Upper lobe of left lung (tissue), 6 donors: ENCODE measurements around the gene TNFRSF21. TPM values are rescaled to one million over a fixed set of nuclear protein-coding genes. Genes with fewer than 3 reads are reported as not detected.

Source experiments
- ATAC-seq, 2 donors: fragments of 200-7000 bp; cut with Tn5 transposase; one replicate each; pipeline ENCODE4 v1.9.1; 2022; ENCODE audit warnings: mild to moderate bottlenecking in 2 of 2, moderate library complexity in 2 of 2; ENCODE audit not compliant: low FRiP score in 2 of 2
- DNase-seq, 2 donors: peaks; one replicate each; pipeline ENCODE4 v3.0.0-alpha.2; 2019 to 2020
- H3K27ac ChIP-seq, 4 donors: fragments of 200-600 bp; sonication (generic); one replicate each; pipeline ENCODE4 v1.5.1; 2016 to 2019
- H3K27me3 ChIP-seq, 4 donors: fragments of 200-600 bp; sonication (generic); one replicate each; pipeline ENCODE4 v1.5.1; 2017 to 2019
- H3K36me3 ChIP-seq, 4 donors: fragments of 200-600 bp; sonication (generic); one replicate each; pipeline ENCODE4 v1.5.1; 2016 to 2019
- H3K4me1 ChIP-seq, 4 donors: fragments of 200-600 bp; sonication (generic); one replicate each; pipeline ENCODE4 v1.5.1; 2018 to 2019
- H3K4me3 ChIP-seq, 4 donors: fragments of 200-600 bp; sonication (generic); one replicate each; pipeline ENCODE4 v1.5.1; 2017 to 2019; ENCODE audit warnings: mild to moderate bottlenecking in 2 of 4, moderate library complexity in 1 of 4
- H3K9me3 ChIP-seq, 4 donors: fragments of 200-600 bp; sonication (generic); one replicate each; pipeline ENCODE4 v1.5.1; 2018 to 2019
- EP300 ChIP-seq, 4 donors: sonication (generic); formaldehyde crosslinking; IDR thresholded peaks; one replicate each; pipeline ENCODE4 v1.5.1; 2017; ENCODE audit warnings: antibody characterized with exemption in 4 of 4, control low read depth in 2 of 4
- POLR2A ChIP-seq, 4 donors: fragments of 450-650 bp; IDR thresholded peaks; one replicate each; pipeline ENCODE4 v1.5.1; 2016 to 2017; ENCODE audit warnings: antibody characterized with exemption in 4 of 4, mild to moderate bottlenecking in 2 of 4
- POLR2AphosphoS5 ChIP-seq, 2 donors: sonication (generic); formaldehyde crosslinking; IDR thresholded peaks; one replicate each; pipeline ENCODE4 v1.5.1; 2017; ENCODE audit warnings: antibody characterized with exemption in 2 of 2
- WGBS, 2 donors: methylation state at CpG; one replicate each; pipeline ENCODE4 v1.1.5; 2017 to 2018; 5-methylcytosine and 5-hydroxymethylcytosine counted together
- total RNA-seq, 6 donors: library from RNA; depleted of rRNA in 4 of 6; stranded (reverse); fragments of >200 nt in 4 of 6; gene quantifications; one replicate each; pipeline versions ENCODE4 v1.1.0 to v1.2.1, GENCODE V29; 2016 to 2021
- TF ChIP-seq, protein P1 (sequence below), 6 experiments: fragments of 450-650 bp in 4 of 6; fragments of 200-600 bp in 2 of 6; sonication (generic) in 2 of 6; IDR thresholded peaks; one replicate each; pipeline ENCODE4 v1.5.1; 2016 to 2019; ENCODE audit warnings: antibody characterized with exemption in 6 of 6
- donor health status: DM: no; HTN: no; CAD: no; lungs with moderate emphysema.
- donor health status: DM: no; HTN: yes; CAD: no; lungs with severe emphysema.

Gene TNFRSF21
- total RNA-seq, 6 donors from 2014 or later = 11.7 to 56.1 (median 20.6) TPM

DNA sequence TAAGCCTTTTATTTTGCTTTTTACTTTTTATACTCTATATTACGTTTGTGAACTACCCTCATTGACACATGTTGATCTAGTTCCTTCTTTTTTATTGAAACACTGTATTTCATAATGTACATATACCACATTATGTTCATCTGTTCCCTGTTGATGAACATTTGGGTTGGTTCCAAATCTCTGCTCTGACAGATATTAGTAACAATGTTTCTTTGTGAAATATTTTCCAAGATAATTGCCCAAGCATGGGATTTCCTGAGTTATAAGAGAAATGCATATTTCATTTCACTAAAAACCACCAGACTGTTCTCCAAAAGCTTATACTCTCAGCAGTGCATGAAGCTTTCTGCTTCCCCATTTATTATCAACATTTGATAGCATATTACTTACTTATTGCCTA is 44.2 kb upstream of the TNFRSF21 start:
- Histone ChIP-seq H3K4me3 (no peak overlapping the region), H3K4me1 (no peaks in the 10 kb centered on the region), H3K36me3 (no peaks in the 10 kb centered on the region), H3K27me3 (no peaks in the 10 kb centered on the region), H3K9me3 (no peaks in the 10 kb centered on the region), H3K27ac (no peak overlapping the region)
- DNase-seq (no peak), ATAC-seq (peak in 1 of 2 donors; percentile 53)
- WGBS, 2 donors = 38 to 58% methylated on average over 1 of the region's 1 CpG
- TF ChIP-seq POLR2A (IDR thresholded peaks at IDR 0.05) = no peak
- TF ChIP-seq, protein P1, sequence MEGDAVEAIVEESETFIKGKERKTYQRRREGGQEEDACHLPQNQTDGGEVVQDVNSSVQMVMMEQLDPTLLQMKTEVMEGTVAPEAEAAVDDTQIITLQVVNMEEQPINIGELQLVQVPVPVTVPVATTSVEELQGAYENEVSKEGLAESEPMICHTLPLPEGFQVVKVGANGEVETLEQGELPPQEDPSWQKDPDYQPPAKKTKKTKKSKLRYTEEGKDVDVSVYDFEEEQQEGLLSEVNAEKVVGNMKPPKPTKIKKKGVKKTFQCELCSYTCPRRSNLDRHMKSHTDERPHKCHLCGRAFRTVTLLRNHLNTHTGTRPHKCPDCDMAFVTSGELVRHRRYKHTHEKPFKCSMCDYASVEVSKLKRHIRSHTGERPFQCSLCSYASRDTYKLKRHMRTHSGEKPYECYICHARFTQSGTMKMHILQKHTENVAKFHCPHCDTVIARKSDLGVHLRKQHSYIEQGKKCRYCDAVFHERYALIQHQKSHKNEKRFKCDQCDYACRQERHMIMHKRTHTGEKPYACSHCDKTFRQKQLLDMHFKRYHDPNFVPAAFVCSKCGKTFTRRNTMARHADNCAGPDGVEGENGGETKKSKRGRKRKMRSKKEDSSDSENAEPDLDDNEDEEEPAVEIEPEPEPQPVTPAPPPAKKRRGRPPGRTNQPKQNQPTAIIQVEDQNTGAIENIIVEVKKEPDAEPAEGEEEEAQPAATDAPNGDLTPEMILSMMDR (IDR thresholded peaks at IDR 0.05) = no peak
- no peak for TF ChIP-seq POLR2AphosphoS5 (IDR thresholded peaks at IDR 0.05)
- TF ChIP-seq EP300 (IDR thresholded peaks at IDR 0.05) = no peak

GRCh38 chr6:47352966-47353365 is 43.3 kb upstream of the TNFRSF21 start:
- DNase-seq = no peak
- WGBS, 2 donors = 73 to 77% methylated on average over 2 of the region's 2 CpGs

GRCh38 chr6:47352194-47352920 is 42.7 kb upstream of the TNFRSF21 start:
- ATAC-seq (no peak), DNase-seq (no peak)
- Histone ChIP-seq H3K36me3 (no peaks in the 10 kb centered on the region), H3K27ac (no peak overlapping the region), H3K9me3 (no peaks in the 10 kb centered on the region), H3K27me3 (no peaks in the 10 kb centered on the region), H3K4me1 (no peaks in the 10 kb centered on the region), H3K4me3 (no peak overlapping the region)
- TF ChIP-seq EP300 (IDR thresholded peaks at IDR 0.05) = no peak
- TF ChIP-seq, protein P1 (IDR thresholded peaks at IDR 0.05) = no peak
- TF ChIP-seq POLR2AphosphoS5 (IDR thresholded peaks at IDR 0.05) = no peak
- TF ChIP-seq POLR2A (IDR thresholded peaks at IDR 0.05) = no peak
- 56 to 62% methylated on average over 5 of the region's 5 CpGs for WGBS, 2 donors

More at GRCh38 chr6:47352966-47353365, 43.3 kb upstream of the TNFRSF21 start:
- no peak for TF ChIP-seq POLR2A (IDR thresholded peaks at IDR 0.05)
- no peak for TF ChIP-seq POLR2AphosphoS5 (IDR thresholded peaks at IDR 0.05)
- no peak for TF ChIP-seq EP300 (IDR thresholded peaks at IDR 0.05)
- TF ChIP-seq, protein P1 (IDR thresholded peaks at IDR 0.05) = no peak
- Histone ChIP-seq H3K27me3 (no peaks in the 10 kb centered on the region), H3K36me3 (no peaks in the 10 kb centered on the region), H3K9me3 (no peaks in the 10 kb centered on the region), H3K4me1 (no peaks in the 10 kb centered on the region), H3K27ac (no peak overlapping the region), H3K4me3 (no peak overlapping the region)
- no peak for ATAC-seq

DNA sequence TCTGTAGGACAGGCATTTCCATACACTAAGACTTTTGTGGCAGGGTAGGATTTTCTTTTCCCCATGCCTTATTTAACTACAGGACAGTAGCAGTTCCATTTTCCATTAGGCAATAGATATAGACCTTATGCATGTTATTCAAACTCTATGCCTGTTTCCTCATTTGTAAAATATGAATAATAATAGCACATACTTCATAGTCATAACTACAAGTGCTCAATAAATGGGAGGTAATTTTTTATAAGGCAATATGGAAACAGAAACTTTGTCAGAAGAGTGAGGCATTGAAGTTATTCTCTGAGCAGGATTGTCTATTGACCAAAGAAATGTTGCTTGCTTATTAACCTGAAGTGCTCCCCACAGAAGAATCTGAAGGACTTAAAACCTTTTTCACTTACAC is 41.9 kb upstream of the TNFRSF21 start:
- no peaks in the 10 kb centered on the region for H3K4me1 ChIP-seq
- H3K9me3 ChIP-seq = no peaks in the 10 kb centered on the region
- no peaks in the 10 kb centered on the region for H3K27me3 ChIP-seq
- ATAC-seq = no peak
- H3K27ac ChIP-seq = no peak overlapping the region
- H3K4me3 ChIP-seq = no peak overlapping the region
- DNase-seq = no peak
- TF ChIP-seq, protein P1 (IDR thresholded peaks at IDR 0.05) = no peak
- TF ChIP-seq POLR2AphosphoS5 (IDR thresholded peaks at IDR 0.05) = no peak
- no peak for TF ChIP-seq POLR2A (IDR thresholded peaks at IDR 0.05)
- TF ChIP-seq EP300 (IDR thresholded peaks at IDR 0.05) = no peak
- no peaks in the 10 kb centered on the region for H3K36me3 ChIP-seq

DNA sequence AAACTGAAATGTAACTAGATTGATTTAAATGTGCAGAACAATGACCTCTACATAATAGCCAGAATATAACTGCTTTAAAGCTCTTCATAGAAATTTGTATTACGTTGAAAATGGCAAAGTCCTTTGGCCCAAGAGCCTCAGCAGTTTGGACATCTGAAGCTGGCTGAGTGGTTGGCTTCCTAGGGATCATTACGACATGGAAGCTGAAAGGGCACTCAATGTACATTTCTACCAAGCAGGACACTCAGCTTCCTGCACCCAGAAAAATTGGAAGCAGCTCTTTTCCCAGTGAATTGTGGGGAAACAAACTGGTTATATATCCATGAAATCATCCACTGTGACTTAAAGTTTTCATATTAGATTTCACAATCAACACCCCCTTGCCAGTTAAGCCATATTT is 40.2 kb upstream of the TNFRSF21 start:
- H3K4me3 ChIP-seq = no peak overlapping the region
- ATAC-seq (no peak), DNase-seq (no peak)
- TF ChIP-seq, protein P1 (IDR thresholded peaks at IDR 0.05) = no peak
- no peak for TF ChIP-seq POLR2A (IDR thresholded peaks at IDR 0.05)
- TF ChIP-seq POLR2AphosphoS5 (IDR thresholded peaks at IDR 0.05) = no peak
- no peak for TF ChIP-seq EP300 (IDR thresholded peaks at IDR 0.05)
- H3K9me3 ChIP-seq = no peaks in the 10 kb centered on the region
- no peak overlapping the region for H3K27ac ChIP-seq
- 82 to 90% methylated on average over 2 of the region's 2 CpGs for WGBS, 2 donors
- no peaks in the 10 kb centered on the region for H3K27me3 ChIP-seq
- H3K36me3 ChIP-seq = no peaks in the 10 kb centered on the region
- H3K4me1 ChIP-seq = no peaks in the 10 kb centered on the region
